ENCODE data around the gene EDEM3. TPM values are rescaled to one million over a fixed set of nuclear protein-coding genes. Genes with fewer than 3 reads are reported as not detected.
A peak's percentile ranks its signal among the peaks of the same experiment; 100 is the strongest.

The EDEM3 gene, protein sequence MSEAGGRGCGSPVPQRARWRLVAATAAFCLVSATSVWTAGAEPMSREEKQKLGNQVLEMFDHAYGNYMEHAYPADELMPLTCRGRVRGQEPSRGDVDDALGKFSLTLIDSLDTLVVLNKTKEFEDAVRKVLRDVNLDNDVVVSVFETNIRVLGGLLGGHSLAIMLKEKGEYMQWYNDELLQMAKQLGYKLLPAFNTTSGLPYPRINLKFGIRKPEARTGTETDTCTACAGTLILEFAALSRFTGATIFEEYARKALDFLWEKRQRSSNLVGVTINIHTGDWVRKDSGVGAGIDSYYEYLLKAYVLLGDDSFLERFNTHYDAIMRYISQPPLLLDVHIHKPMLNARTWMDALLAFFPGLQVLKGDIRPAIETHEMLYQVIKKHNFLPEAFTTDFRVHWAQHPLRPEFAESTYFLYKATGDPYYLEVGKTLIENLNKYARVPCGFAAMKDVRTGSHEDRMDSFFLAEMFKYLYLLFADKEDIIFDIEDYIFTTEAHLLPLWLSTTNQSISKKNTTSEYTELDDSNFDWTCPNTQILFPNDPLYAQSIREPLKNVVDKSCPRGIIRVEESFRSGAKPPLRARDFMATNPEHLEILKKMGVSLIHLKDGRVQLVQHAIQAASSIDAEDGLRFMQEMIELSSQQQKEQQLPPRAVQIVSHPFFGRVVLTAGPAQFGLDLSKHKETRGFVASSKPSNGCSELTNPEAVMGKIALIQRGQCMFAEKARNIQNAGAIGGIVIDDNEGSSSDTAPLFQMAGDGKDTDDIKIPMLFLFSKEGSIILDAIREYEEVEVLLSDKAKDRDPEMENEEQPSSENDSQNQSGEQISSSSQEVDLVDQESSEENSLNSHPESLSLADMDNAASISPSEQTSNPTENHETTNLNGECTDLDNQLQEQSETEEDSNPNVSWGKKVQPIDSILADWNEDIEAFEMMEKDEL
- polyA plus RNA-seq = 1 to 10 TPM; 4.8 to 8.0 (median 6.1) TPM

DNA sequence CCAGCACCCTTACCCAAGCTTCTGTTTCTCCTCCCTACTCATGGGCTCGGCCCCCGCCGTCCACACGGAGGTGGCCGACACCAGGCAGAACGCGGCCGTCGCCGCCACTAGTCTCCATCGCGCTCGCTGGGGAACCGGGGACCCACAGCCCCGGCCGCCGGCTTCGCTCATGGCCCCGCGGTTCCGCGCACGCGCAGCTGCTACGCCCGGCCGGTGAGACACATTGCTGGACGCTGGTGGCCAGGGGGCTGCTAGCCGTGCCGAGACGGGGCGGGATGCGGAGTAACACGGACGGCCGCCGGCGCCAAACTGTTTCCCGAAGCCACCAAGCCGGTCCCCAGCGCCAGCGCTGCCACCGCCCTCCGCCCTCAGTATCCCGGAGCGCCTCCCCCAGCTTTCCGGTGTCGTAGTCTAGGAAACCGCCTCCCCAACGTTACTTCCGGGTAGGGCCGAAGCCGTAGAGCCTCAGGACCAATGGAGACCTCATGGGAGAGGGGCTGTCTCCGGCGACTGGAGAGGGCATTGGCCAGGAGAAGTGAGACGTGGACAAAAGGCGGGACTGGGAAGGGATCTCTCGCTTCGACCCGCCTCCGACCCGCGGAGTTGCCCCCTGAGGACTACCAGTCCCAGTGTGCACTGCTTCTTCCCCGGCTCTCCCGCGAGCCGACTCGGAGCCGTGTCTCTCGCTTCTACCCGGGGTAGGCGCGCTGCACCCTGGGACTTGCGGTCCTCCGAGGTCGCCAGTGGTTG is at the start of gene EDEM3:
EDEM3 (minus strand) TSS at position 383 of the 750 bp plus-strand sequence; CDS start at position 171, 212 bp downstream.
- Mint-ChIP-seq H3K9me3 (no peaks in the 10 kb centered on the region), H3K4me1 (peaks cover 29 to 48% of the 10 kb centered on the region in 2 donors), H3K27ac (peak within 1 kb of the TSS; percentile 89 to 95 (median 92)), H3K36me3 (no peaks in the 10 kb centered on the region), H3K27me3 (ENCODE audit: low read depth in 3 of 3) (peaks cover 0 to 14% (median 1%) of the 10 kb centered on the region in 3 donors), H3K4me3 (peak within 1 kb of the TSS; percentile 94 to 97 (median 95))
- DNase-seq = peak; percentile 98 to 99 (median 99)

DNA sequence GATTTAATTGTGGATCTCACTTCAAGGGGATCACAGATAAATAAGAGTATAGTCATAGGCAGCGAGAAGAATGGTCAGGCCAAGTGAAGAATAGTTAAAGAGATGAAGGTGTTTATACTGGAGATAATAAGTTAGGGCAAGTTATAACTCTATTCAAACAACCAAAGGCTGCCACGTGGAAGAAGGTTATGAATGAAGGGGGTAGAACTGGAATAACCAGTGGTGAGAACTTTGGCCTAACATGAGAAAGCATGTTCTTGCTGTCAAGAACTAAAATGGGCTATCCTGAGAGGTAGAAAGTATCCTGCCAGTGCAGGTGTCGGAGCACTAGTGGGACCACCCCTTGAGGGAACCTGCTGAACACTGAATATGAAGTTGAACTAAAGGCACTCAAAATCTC is 49.6 kb upstream of the EDEM3 start:
- no peaks in the 10 kb centered on the region for H3K27me3 Mint-ChIP-seq (ENCODE audit: low read depth in 3 of 3)

DNA sequence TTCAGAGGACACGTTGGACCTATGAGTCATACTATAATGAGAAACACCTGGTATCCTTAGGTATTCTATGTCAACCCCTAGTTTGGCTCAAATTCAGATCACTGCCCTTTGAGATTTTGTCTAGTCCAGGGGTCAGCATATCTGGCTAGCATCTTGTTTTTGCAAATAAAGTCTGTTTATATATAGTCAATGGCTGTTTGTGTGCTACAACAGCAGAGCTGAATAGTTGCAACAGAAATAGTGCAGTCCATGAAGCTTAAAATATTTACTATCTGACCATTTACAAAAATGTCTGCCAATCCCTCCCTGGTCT is 48.5 kb upstream of the EDEM3 start:
- DNase-seq = no peak
- Mint-ChIP-seq H3K27me3 (ENCODE audit: low read depth in 3 of 3) (peaks cover 0 to 1% (median 0%) of the 10 kb centered on the region in 3 donors), H3K27ac (no peak overlapping the region), H3K9me3 (no peaks in the 10 kb centered on the region), H3K4me1 (peaks cover 0 to 8% of the 10 kb centered on the region in 2 donors), H3K4me3 (no peak overlapping the region), H3K36me3 (peaks cover 14 to 44% (median 32%) of the 10 kb centered on the region in 3 donors)

More for the DNA sequence above, 49.6 kb upstream of the EDEM3 start:
- H3K4me3 Mint-ChIP-seq = no peak overlapping the region
- H3K36me3 Mint-ChIP-seq = peaks cover 11 to 47% (median 27%) of the 10 kb centered on the region in 3 donors
- H3K9me3 Mint-ChIP-seq = no peaks in the 10 kb centered on the region
- no peak overlapping the region for H3K27ac Mint-ChIP-seq
- no peak for DNase-seq
- peaks cover 0 to 8% of the 10 kb centered on the region in 2 donors for H3K4me1 Mint-ChIP-seq

DNA sequence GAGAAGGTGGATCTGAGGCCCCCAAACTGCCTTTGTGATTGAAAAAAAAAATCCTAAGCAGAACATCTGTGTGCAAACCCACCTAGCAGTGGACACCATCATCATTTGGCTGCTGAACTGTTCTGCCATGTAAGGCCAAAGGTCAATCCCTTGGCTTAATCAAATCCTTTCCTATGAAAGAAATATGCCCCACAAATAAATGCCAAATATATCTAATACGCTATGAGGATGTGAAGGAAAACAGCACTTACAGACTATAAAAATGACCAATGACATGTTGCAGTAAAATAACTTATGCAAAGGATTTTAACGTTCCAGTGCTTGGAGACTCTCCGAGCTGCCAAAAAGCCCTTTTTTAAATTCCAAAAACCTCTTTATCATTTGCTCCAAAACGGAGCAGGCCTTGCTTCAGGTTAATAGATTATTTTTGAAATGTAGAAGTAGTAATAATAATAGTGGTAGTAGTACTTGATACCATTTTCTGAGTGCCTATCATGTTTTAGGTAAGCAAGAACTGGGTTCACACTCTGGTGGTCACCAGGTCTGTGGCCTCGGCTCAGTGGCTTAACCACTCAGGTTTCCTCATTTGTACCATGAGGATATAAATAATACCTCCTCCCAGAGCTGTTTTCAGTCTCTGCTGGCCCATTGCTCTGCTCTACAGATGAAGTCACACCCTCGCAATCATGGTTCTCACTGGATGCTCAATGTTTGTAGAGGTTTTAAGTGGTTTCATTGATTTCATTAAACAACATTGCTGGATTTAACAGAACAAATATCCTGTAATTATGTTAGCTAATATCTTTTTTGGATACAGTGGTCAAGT is 47.9 kb upstream of the EDEM3 start:
- Mint-ChIP-seq H3K36me3 (peaks cover 19 to 46% (median 37%) of the 10 kb centered on the region in 3 donors), H3K4me3 (no peak overlapping the region), H3K27ac (no peak overlapping the region), H3K9me3 (no peaks in the 10 kb centered on the region), H3K27me3 (ENCODE audit: low read depth in 3 of 3) (peaks cover 0 to 1% (median 0%) of the 10 kb centered on the region in 3 donors), H3K4me1 (peaks cover 0 to 8% of the 10 kb centered on the region in 2 donors)
- no peak for DNase-seq

DNA sequence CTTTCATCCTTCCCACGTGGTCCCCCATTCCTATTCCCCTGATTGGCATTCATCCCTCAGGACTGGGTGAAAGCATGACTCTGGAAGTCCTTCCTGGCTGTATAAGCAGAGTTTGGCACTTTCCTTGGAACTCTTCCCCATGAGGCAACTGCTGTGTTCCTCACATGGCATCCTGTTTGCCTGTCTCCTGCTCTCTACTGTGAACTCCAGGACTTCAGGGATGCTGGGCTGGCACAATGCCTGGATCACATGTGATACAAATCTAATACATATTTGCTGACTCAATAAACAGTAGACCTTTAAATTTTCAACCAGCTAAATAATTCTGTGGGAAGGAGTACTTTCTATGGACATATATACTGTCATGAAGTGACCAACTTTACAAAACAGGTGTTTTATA is 46.8 kb upstream of the EDEM3 start:
- DNase-seq = no peak
- H3K27ac Mint-ChIP-seq = no peak overlapping the region
- peaks cover 0 to 1% (median 0%) of the 10 kb centered on the region in 3 donors for H3K27me3 Mint-ChIP-seq (ENCODE audit: low read depth in 3 of 3)
- no peaks in the 10 kb centered on the region for H3K9me3 Mint-ChIP-seq
- H3K4me1 Mint-ChIP-seq = peaks cover 0 to 8% of the 10 kb centered on the region in 2 donors
- H3K36me3 Mint-ChIP-seq = peaks cover 24 to 52% (median 39%) of the 10 kb centered on the region in 3 donors
- H3K4me3 Mint-ChIP-seq = no peak overlapping the region

DNA sequence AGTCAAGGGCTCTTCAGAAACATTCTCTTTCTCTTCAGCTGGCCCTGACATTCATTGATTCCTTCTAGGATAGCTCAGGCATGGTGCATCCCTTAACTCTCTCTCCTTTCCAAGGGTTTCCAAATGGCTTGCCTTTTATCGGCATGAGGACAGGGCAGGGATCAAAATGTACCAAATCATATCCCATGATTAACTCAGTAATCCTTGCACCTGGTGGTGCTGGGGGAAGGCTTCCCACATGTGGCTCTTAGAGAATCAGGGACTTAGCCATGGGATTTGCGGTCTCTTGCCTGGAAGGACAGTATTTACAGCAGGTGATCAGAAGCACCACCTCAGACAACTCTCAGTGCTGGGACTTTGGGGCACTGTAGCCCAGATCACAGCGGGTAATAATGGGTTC is 46.2 kb upstream of the EDEM3 start:
- no peak for DNase-seq
- Mint-ChIP-seq H3K9me3 (no peaks in the 10 kb centered on the region), H3K27ac (no peak overlapping the region), H3K36me3 (peaks cover 29 to 57% (median 43%) of the 10 kb centered on the region in 3 donors), H3K4me3 (no peak overlapping the region), H3K27me3 (ENCODE audit: low read depth in 3 of 3) (peaks cover 0 to 1% (median 0%) of the 10 kb centered on the region in 3 donors), H3K4me1 (peaks cover 0 to 7% of the 10 kb centered on the region in 2 donors)

DNA sequence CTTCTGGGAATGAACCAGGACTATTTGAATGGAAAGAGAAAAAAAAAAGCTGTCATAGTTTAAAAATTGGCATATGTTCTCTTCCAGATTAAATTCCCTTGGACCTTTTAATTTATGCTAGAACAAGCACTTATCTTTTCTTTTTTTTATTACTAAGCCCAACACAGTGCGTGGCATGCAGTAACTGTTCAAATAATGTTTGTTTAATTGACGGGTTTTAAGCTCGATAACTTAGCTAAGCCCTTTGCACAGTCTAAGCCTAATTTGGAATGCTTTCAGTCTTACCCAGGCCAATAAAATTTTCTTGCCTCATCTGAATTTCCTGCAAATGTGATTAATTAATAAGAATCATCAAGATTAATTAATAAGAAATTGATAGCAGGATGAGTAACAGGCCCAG is 39.3 kb upstream of the EDEM3 start:
- no peak for DNase-seq
- Mint-ChIP-seq H3K27ac (no peak overlapping the region), H3K9me3 (no peaks in the 10 kb centered on the region), H3K4me1 (peaks cover 0 to 8% of the 10 kb centered on the region in 2 donors), H3K4me3 (no peak overlapping the region), H3K36me3 (peaks cover 33 to 42% (median 40%) of the 10 kb centered on the region in 3 donors), H3K27me3 (ENCODE audit: low read depth in 3 of 3) (peaks cover 0 to 3% (median 1%) of the 10 kb centered on the region in 3 donors)

DNA sequence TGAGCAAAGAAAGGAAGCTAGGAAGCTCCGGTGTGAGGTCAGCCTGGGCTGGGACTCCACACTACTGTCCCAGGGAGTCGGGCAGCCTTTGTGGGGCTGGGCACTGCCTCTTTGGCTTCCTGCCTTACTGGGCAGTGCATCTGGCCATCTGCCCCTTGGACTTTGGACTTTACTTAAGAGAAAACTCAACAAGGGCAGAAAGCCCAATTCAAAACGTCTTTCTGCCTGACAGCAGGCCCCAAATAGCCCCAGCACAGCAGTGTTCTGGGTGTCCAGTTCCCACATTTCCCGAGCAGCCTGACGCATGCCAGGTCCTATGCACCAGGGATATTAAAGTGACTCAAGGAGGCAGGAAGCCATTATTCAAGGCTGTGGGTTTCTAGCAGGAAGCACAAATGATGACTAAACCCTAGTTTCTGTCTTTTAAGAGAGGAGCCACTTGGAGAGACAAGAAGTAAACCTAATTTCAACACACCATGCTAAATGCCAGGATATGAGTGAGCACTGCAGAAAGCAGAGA is 37.9 kb upstream of the EDEM3 start:
- Mint-ChIP-seq H3K36me3 (peaks cover 27 to 36% (median 31%) of the 10 kb centered on the region in 3 donors), H3K4me3 (no peak overlapping the region), H3K9me3 (no peaks in the 10 kb centered on the region), H3K27me3 (ENCODE audit: low read depth in 3 of 3) (peaks cover 0 to 3% (median 0%) of the 10 kb centered on the region in 3 donors), H3K4me1 (peaks cover 0 to 8% of the 10 kb centered on the region in 2 donors), H3K27ac (no peak overlapping the region)
- DNase-seq = no peak

DNA sequence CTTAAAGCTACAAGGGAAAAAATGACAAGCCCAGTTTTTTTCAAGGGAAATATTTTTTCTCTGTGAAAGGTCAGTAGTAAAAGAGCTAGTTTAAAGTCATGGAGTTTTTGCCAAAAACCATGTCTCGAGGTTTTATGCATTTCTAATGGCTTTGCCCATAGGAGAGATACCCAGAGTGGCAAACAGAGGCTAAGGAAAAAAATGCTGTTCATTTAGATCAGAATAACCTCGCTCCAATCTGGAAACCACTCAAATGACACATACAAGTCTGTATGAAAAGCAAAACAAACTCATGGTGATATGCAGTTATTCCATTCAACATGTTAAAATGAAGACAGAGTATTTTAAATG is 36.9 kb upstream of the EDEM3 start:
- H3K9me3 Mint-ChIP-seq = peaks cover 0 to 2% (median 0%) of the 10 kb centered on the region in 6 donors
- H3K27ac Mint-ChIP-seq = no peak overlapping the region
- no peak overlapping the region for H3K4me3 Mint-ChIP-seq
- peaks cover 0 to 12% of the 10 kb centered on the region in 2 donors for H3K4me1 Mint-ChIP-seq
- DNase-seq = no peak
- H3K27me3 Mint-ChIP-seq (ENCODE audit: low read depth in 3 of 3) = peaks cover 0 to 3% (median 2%) of the 10 kb centered on the region in 3 donors
- H3K36me3 Mint-ChIP-seq = peaks cover 25 to 42% (median 33%) of the 10 kb centered on the region in 3 donors

DNA sequence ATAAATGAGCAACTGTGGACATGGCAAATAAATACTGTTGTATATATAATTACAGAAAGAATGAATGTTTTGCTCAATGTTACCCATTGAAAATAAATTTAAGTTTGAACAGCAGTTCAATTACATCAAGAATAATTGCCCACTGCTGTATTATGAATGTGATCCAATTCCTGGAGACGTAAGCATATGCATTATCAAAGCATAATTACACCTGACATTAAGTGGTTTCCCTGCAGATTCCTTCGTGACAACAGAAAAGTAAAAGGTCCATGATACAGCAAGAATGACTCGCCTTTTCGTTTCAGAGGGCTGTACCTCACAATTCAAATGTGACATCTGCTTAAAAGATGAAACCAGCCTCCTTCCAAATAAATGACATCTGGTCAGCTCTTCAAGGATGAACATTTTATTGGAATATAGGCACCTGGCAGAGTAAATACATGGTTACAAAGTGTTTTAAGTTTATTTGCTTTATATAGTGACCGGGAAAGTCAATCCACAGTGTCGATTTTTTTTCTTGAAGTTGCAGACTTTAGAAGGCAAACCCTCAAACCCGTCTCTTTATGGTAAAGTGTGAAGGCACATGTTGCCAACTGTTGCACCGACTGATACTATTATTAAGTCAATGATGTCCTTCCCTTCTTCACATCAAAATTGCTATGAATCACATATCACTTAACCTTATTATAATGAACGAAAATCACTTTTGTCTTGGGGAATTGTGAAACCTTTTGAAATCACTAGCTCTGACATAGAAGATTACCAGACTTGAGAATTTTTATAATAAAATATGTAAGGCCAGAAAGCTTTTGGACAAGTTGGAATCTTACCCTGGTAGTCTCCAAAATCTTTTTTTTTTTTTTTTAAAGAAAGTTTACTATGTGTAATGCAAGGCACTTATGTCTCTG is 36.2 kb upstream of the EDEM3 start:
- peaks cover 0 to 3% (median 2%) of the 10 kb centered on the region in 3 donors for H3K27me3 Mint-ChIP-seq (ENCODE audit: low read depth in 3 of 3)
- no peak overlapping the region for H3K4me3 Mint-ChIP-seq
- peaks cover 20 to 40% (median 28%) of the 10 kb centered on the region in 3 donors for H3K36me3 Mint-ChIP-seq
- H3K4me1 Mint-ChIP-seq = peaks cover 0 to 12% of the 10 kb centered on the region in 2 donors
- DNase-seq = no peak
- H3K9me3 Mint-ChIP-seq = peaks cover 0 to 2% (median 0%) of the 10 kb centered on the region in 6 donors
- no peak overlapping the region for H3K27ac Mint-ChIP-seq

DNA sequence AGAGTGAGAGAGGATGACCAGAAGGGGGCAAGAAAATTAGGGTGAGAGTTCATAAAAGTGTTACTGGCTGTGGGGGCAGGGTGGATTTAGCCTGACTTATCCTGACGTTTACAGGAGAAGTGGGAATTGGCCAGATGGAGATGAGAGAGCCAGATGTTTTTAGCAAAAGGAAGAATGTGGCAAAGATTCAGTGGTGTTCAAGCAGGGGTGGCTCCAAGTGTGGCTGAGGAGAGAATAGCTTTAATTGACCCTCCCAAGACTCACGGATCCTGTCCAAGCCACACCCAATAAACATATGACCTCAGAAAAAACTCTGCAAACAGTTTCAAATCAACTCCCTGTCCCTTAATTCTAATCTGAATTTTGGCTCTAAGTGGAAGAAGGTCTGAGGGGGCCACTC is 35.2 kb upstream of the EDEM3 start:
- DNase-seq = no peak
- H3K27ac Mint-ChIP-seq = peak overlapping the region in 1 of 6 donors; percentile 11
- no peak overlapping the region for H3K4me3 Mint-ChIP-seq
- peaks cover 0 to 7% (median 3%) of the 10 kb centered on the region in 6 donors for H3K9me3 Mint-ChIP-seq
- peaks cover 0 to 12% of the 10 kb centered on the region in 2 donors for H3K4me1 Mint-ChIP-seq
- peaks cover 23 to 34% (median 29%) of the 10 kb centered on the region in 3 donors for H3K36me3 Mint-ChIP-seq
- peaks cover 0 to 4% (median 3%) of the 10 kb centered on the region in 3 donors for H3K27me3 Mint-ChIP-seq (ENCODE audit: low read depth in 3 of 3)

Data from immature natural killer cell (primary cell).